Stimulated activated CD8-positive, alpha-beta memory T cell treated with anti-CD3 and anti-CD28 coated beads, Interleukin-7, amount 100 ng/mL, for 1 hour (primary cell): ENCODE data around the gene OSBPL7.

Source experiments
- DNase-seq, 2 donors: peaks; one replicate each; pipeline ENCODE4 v3.0.0-alpha.2; 2020; ENCODE audit warnings: low read depth in 2 of 2

The OSBPL7 gene

GRCh38 chr17:47847341-47848197 is 26.0 kb upstream of the OSBPL7 start:
- no peak for DNase-seq

GRCh38 chr17:47846716-47847340 is 25.2 kb upstream of the OSBPL7 start:
- no peak for DNase-seq

- DNase-seq, result no peak
These were observed 24.1 kb upstream of the OSBPL7 start for GRCh38 chr17:47845716-47846075.

GRCh38 chr17:47844814-47845715 is 23.5 kb upstream of the OSBPL7 start:
- DNase-seq, result no peak

- DNase-seq, result no peak
These were observed 22.6 kb upstream of the OSBPL7 start for GRCh38 chr17:47844227-47844626.

GRCh38 chr17:47843391-47843730 is 21.8 kb upstream of the OSBPL7 start:
- no peak for DNase-seq

GRCh38 chr17:47841488-47842291 is 20.1 kb upstream of the OSBPL7 start:
- DNase-seq, result no peak

GRCh38 chr17:47840742-47841487 is 19.3 kb upstream of the OSBPL7 start, which contains the start of gene SCRN2:
Gene SCRN2 (minus strand): TSS chr17:47841273. CDS start chr17:47840843, 430 bp downstream.
- peak; percentile 74 to 75 for DNase-seq

- no peak for DNase-seq
These were observed 18.6 kb upstream of the OSBPL7 start for GRCh38 chr17:47840001-47840741.

GRCh38 chr17:47839071-47839470 is 17.5 kb upstream of the OSBPL7 start:
- DNase-seq, result no peak

- no peak for DNase-seq
These were observed 17.0 kb upstream of the OSBPL7 start for GRCh38 chr17:47838636-47839035.

GRCh38 chr17:47837401-47838039 is 15.9 kb upstream of the OSBPL7 start:
- DNase-seq, result no peak

GRCh38 chr17:47836601-47837000 is 15.0 kb upstream of the OSBPL7 start:
- no peak for DNase-seq

GRCh38 chr17:47834756-47835155 is 13.2 kb upstream of the OSBPL7 start:
- DNase-seq, result no peak

GRCh38 chr17:47831934-47832327 is 10.3 kb upstream of the OSBPL7 start:
- DNase-seq, result no peak

- peak; percentile 85 for DNase-seq
These were observed 9.7 kb upstream of the OSBPL7 start, which contains the start of the genes LRRC46 and MRPL10 for GRCh38 chr17:47831003-47831933. Gene LRRC46 (plus strand): TSS chr17:47831670. CDS start chr17:47831990, 320 bp downstream. Gene MRPL10 (minus strand): TSS chr17:47831541. CDS start chr17:47831511, 30 bp downstream.

- no peak for DNase-seq
These were observed 8.9 kb upstream of the OSBPL7 start for GRCh38 chr17:47830396-47831002.

GRCh38 chr17:47829870-47830269 is 8.3 kb upstream of the OSBPL7 start:
- DNase-seq, result peak in 1 of 2 donors; percentile 31
